Neural progenitor cell (in vitro differentiated cells): Measurements from ENCODE around the gene RBM28. TPM values are rescaled to one million over a fixed set of nuclear protein-coding genes. Genes with fewer than 3 reads are reported as not detected.

Experiments
- DNase-seq: peaks from one replicate; pipeline ENCODE4 v3.0.0-alpha.2; 2016; ENCODE audit warnings: low spot score
- H2AFZ ChIP-seq: fragments of 200-600 bp; sonication (generic); replicated peaks from 2 replicates; pipeline ENCODE4 v1.6.1; 2016; ENCODE audit warnings: antibody characterized with exemption
- H3F3A ChIP-seq: fragments of 200-600 bp; sonication (generic); 2 replicates; pipeline ENCODE4 v1.6.1; 2016; ENCODE audit warnings: antibody characterized with exemption, low read depth
- H3K27ac ChIP-seq: fragments of 200-600 bp; sonication (generic); 2 replicates; pipeline ENCODE4 v1.5.1; 2016; ENCODE audit warnings: mild to moderate bottlenecking
- H3K27me3 ChIP-seq: fragments of 200-600 bp; sonication (generic); 2 replicates; pipeline ENCODE4 v1.6.1; 2016; ENCODE audit warnings: mild to moderate bottlenecking, moderate library complexity
- H3K36me3 ChIP-seq: fragments of 200-600 bp; sonication (generic); 2 replicates; pipeline ENCODE4 v1.5.1; 2016
- H3K4me1 ChIP-seq: fragments of 200-600 bp; sonication (generic); 2 replicates; pipeline ENCODE4 v1.6.1; 2016; ENCODE audit warnings: mixed run types
- H3K4me2 ChIP-seq: fragments of 200-600 bp; sonication (generic); 2 replicates; pipeline ENCODE4 v1.6.1; 2016
- H3K4me3 ChIP-seq: fragments of 200-600 bp; sonication (generic); 2 replicates; pipeline ENCODE4 v1.5.1; 2016
- H3K79me2 ChIP-seq: fragments of 200-600 bp; sonication (generic); 2 replicates; pipeline ENCODE4 v1.6.1; 2016; ENCODE audit warnings: low read depth
- H3K9ac ChIP-seq: fragments of 200-600 bp; sonication (generic); 2 replicates; pipeline ENCODE4 v1.6.1; 2016
- H3K9me3 ChIP-seq: fragments of 200-600 bp; sonication (generic); 2 replicates; pipeline ENCODE4 v1.5.1; 2016; ENCODE audit warnings: low read depth
- H4K20me1 ChIP-seq: fragments of 200-600 bp; sonication (generic); 2 replicates; pipeline ENCODE4 v1.6.1; 2016; ENCODE audit warnings: low read depth
- H3K27ac Mint-ChIP-seq: 3 replicates; pipeline ENCODE4 v1.8.0; 2021; ENCODE audit warnings: mixed read lengths
- H3K27me3 Mint-ChIP-seq: 2 replicates; pipeline ENCODE4 v1.8.0; 2022; ENCODE audit warnings: low read depth, mild to moderate bottlenecking, inconsistent platforms, moderate library complexity, mixed read lengths; ENCODE audit not compliant: insufficient read depth
- H3K36me3 Mint-ChIP-seq: 3 replicates; pipeline ENCODE4 v1.8.0; 2021; ENCODE audit warnings: mixed read lengths
- H3K4me1 Mint-ChIP-seq: 3 replicates; pipeline ENCODE4 v1.8.0; 2021; ENCODE audit warnings: mixed read lengths
- H3K4me3 Mint-ChIP-seq: 3 replicates; pipeline ENCODE4 v1.8.0; 2021; ENCODE audit warnings: mild to moderate bottlenecking, moderate library complexity, mixed read lengths
- H3K9me3 Mint-ChIP-seq: 3 replicates; pipeline ENCODE4 v1.8.0; 2020; ENCODE audit warnings: mixed read lengths
- EZH2 ChIP-seq: fragments of 200-600 bp; sonication (generic); IDR thresholded peaks from 2 replicates; pipeline ENCODE4 v1.6.1; 2017; ENCODE audit warnings: antibody characterized with exemption, mild to moderate bottlenecking, moderate library complexity
- EZH2phosphoT487 ChIP-seq: fragments of 200-600 bp; sonication (generic); IDR thresholded peaks from 2 replicates; pipeline ENCODE4 v1.6.1; 2017; ENCODE audit warnings: antibody characterized with exemption
- total RNA-seq: library from RNA; depleted of rRNA; stranded (reverse); fragments of >200 nt; gene quantifications from 2 replicates; pipeline ENCODE4 v1.2.3, GENCODE V29; 2015; ENCODE audit warnings: low replicate concordance
- TF ChIP-seq, protein P1 (sequence below): fragments of 200-600 bp; sonication (generic); IDR thresholded peaks from 2 replicates; pipeline ENCODE4 v1.5.1; 2017; ENCODE audit warnings: antibody characterized with exemption, mild to moderate bottlenecking

RBM28 gene
- total RNA-seq, 1 donor from 2014 or later: 33.5 TPM

DNA sequence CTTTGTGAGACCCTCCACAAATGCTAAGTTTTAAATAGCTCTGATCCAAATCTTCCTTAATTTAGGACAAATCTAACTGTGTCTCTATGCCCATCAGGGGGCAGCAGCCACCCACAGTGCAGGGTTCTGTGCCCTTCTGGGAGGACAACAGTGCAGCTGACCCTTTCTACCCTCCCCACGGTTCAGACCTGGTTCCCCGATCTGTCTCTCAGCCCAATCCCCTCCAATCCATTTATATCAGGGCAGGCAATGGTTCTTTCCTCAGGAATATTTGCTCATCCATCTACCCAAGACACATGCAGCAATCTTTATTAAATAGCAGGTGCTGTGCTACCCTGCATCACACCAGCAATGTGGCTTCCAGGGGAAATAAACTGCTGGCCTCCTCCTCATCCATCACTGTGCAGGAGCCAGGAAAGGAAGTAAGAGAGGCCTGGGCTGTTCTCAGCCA, 4.0 kb upstream of the RBM28 start:
- H3K79me2 ChIP-seq: peaks cover 8% of the 10 kb centered on the region
- H3K27me3 ChIP-seq: peaks cover 54% of the 10 kb centered on the region
- H3K36me3 ChIP-seq: no peaks in the 10 kb centered on the region
- peaks cover 5% of the 10 kb centered on the region for H3K4me1 ChIP-seq
- H4K20me1 ChIP-seq: no peaks in the 10 kb centered on the region
- H3K36me3 Mint-ChIP-seq: no peaks in the 10 kb centered on the region
- no peak overlapping the region for H3K4me3 Mint-ChIP-seq
- H3K9me3 ChIP-seq: no peaks in the 10 kb centered on the region
- no peak overlapping the region for H3K27ac ChIP-seq
- H3K9me3 Mint-ChIP-seq: no peaks in the 10 kb centered on the region
- no peak overlapping the region for H3K9ac ChIP-seq
- peak overlapping the region; percentile 42 for H2AFZ ChIP-seq
- no peak overlapping the region for H3K4me2 ChIP-seq
- peak; percentile 69 for DNase-seq
- peak overlapping the region; percentile 7 for H3K27ac Mint-ChIP-seq
- peaks cover 18% of the 10 kb centered on the region for H3K4me1 Mint-ChIP-seq
- H3K27me3 Mint-ChIP-seq: peaks cover 7% of the 10 kb centered on the region
- no peak for TF ChIP-seq EZH2phosphoT487
- TF ChIP-seq EZH2: no peak
- TF ChIP-seq, protein P1, sequence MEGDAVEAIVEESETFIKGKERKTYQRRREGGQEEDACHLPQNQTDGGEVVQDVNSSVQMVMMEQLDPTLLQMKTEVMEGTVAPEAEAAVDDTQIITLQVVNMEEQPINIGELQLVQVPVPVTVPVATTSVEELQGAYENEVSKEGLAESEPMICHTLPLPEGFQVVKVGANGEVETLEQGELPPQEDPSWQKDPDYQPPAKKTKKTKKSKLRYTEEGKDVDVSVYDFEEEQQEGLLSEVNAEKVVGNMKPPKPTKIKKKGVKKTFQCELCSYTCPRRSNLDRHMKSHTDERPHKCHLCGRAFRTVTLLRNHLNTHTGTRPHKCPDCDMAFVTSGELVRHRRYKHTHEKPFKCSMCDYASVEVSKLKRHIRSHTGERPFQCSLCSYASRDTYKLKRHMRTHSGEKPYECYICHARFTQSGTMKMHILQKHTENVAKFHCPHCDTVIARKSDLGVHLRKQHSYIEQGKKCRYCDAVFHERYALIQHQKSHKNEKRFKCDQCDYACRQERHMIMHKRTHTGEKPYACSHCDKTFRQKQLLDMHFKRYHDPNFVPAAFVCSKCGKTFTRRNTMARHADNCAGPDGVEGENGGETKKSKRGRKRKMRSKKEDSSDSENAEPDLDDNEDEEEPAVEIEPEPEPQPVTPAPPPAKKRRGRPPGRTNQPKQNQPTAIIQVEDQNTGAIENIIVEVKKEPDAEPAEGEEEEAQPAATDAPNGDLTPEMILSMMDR: peak; percentile 63
- H3F3A ChIP-seq: peaks cover 3% of the 10 kb centered on the region
- no peak overlapping the region for H3K4me3 ChIP-seq

DNA sequence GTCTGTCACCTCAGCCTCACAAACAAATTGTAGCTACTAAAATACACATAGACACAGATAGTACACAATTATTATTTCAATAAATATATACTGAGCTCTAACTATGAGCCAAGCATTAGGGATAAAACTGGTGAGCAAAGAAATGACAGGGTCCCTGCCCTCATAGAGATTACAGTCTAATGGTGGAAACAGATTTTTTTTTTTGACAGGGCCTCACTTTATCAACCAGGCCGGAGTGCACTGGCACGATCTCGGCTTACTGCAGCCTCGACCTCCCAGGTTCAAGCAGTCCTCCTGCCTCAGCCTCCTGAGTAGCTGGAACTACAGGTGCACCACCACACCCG, 695 bp upstream of the RBM28 start:
- Mint-ChIP-seq H3K4me3 (peak overlapping the region; percentile 84), H3K27me3 (peaks cover 5% of the 10 kb centered on the region), H3K9me3 (no peaks in the 10 kb centered on the region), H3K4me1 (peaks cover 30% of the 10 kb centered on the region), H3K27ac (peak overlapping the region; percentile 59), H3K36me3 (peaks cover 1% of the 10 kb centered on the region)
- peaks cover 3% of the 10 kb centered on the region for H3F3A ChIP-seq
- TF ChIP-seq, protein P1: no peak
- no peak for TF ChIP-seq EZH2phosphoT487
- TF ChIP-seq EZH2: no peak
- H3K9me3 ChIP-seq: no peaks in the 10 kb centered on the region
- peaks cover 38% of the 10 kb centered on the region for H3K79me2 ChIP-seq
- H4K20me1 ChIP-seq: peaks cover 9% of the 10 kb centered on the region
- no peak overlapping the region for H3K9ac ChIP-seq
- peaks cover 22% of the 10 kb centered on the region for H3K27me3 ChIP-seq
- DNase-seq: no peak
- peak overlapping the region; percentile 90 for H2AFZ ChIP-seq
- H3K27ac ChIP-seq: no peak overlapping the region
- H3K4me1 ChIP-seq: peaks cover 3% of the 10 kb centered on the region
- no peaks in the 10 kb centered on the region for H3K36me3 ChIP-seq
- H3K4me2 ChIP-seq: no peak overlapping the region
- H3K4me3 ChIP-seq: no peak overlapping the region

DNA sequence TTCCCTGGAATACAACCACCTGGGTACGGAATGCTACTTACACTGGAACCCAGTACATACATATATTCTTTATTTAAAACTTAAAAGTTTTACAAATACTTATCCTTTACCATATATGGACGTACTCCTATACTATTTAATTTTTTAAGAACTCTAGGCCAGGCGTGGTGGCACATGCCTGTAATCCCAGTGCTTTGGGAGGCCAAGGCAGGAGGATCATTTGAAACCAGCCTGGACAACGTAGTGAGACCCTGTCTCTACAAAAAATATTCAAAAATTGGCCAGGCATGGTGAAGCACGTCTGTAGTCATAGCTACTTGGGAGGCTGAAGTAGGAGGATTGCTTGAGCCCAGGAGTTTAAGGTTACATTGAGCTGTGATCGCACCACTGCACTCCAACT, 2.0 kb downstream of the RBM28 start:
- Histone ChIP-seq H3F3A (peaks cover 7% of the 10 kb centered on the region), H3K27ac (no peak overlapping the region), H3K4me3 (no peak overlapping the region), H3K4me2 (peak overlapping the region; percentile 89), H3K79me2 (peaks cover 38% of the 10 kb centered on the region), H3K27me3 (no peaks in the 10 kb centered on the region), H3K9me3 (no peaks in the 10 kb centered on the region), H3K4me1 (peaks cover 3% of the 10 kb centered on the region), H3K9ac (no peak overlapping the region), H2AFZ (no peak overlapping the region), H3K36me3 (peaks cover 6% of the 10 kb centered on the region), H4K20me1 (peaks cover 13% of the 10 kb centered on the region)
- TF ChIP-seq, protein P1: no peak
- TF ChIP-seq EZH2phosphoT487: no peak
- TF ChIP-seq EZH2: no peak
- Mint-ChIP-seq H3K27me3 (no peaks in the 10 kb centered on the region), H3K4me3 (peak overlapping the region; percentile 84), H3K9me3 (no peaks in the 10 kb centered on the region), H3K36me3 (peaks cover 12% of the 10 kb centered on the region), H3K4me1 (peaks cover 19% of the 10 kb centered on the region), H3K27ac (no peak overlapping the region)
- DNase-seq: no peak
